Esophagus muscularis mucosa (tissue), 3 donors: Measurements from ENCODE around the gene GPC5.

Source experiments
- CTCF ChIP-seq, 3 experiments: fragments of 200-600 bp in 2 of 3; fragments of 450-650 bp in 1 of 3; sonication (generic) in 2 of 3; IDR thresholded peaks; one replicate each; pipeline ENCODE4 v1.5.1; 2017 to 2019; ENCODE audit warnings: antibody characterized with exemption in 3 of 3, mild to moderate bottlenecking in 2 of 3, moderate library complexity in 1 of 3
- POLR2A ChIP-seq: fragments of 450-650 bp; IDR thresholded peaks from one replicate; pipeline ENCODE4 v1.6.1; 2017; ENCODE audit warnings: antibody characterized with exemption, moderate library complexity, mild to moderate bottlenecking, low read depth

GRCh38 chr13:91456837-91457236 is 58.4 kb downstream of the GPC5 start:
- no peak for TF ChIP-seq POLR2A
- TF ChIP-seq CTCF (IDR thresholded peaks at IDR 0.05): no peak
